Neuronal stem cell (in vitro differentiated cells): Measurements from ENCODE around the gene SYCP3.

Source experiments
- DNase-seq: peaks from one replicate; pipeline ENCODE4 v3.0.0-alpha.2; 2013; ENCODE audit warnings: low spot score
- H2AFZ ChIP-seq: one replicate; pipeline ENCODE4 v1.6.1; 2013; ENCODE audit warnings: mild to moderate bottlenecking, low read length, inconsistent platforms
- H2AK5ac ChIP-seq: 2 replicates; pipeline ENCODE4 v1.6.1; 2013; ENCODE audit warnings: low read depth, mild to moderate bottlenecking, inconsistent platforms, low read length, moderate library complexity, mixed read lengths
- H2BK120ac ChIP-seq: 2 replicates; pipeline ENCODE4 v1.6.1; 2013; ENCODE audit warnings: low read depth, mild to moderate bottlenecking, inconsistent platforms, low read length, moderate library complexity, mixed read lengths
- H2BK12ac ChIP-seq: one replicate; pipeline ENCODE4 v1.6.1; 2013; ENCODE audit warnings: low read length, inconsistent platforms
- H2BK15ac ChIP-seq: 2 replicates; pipeline ENCODE4 v1.6.1; 2013; ENCODE audit warnings: mild to moderate bottlenecking, low read length, inconsistent platforms, mixed read lengths
- H2BK5ac ChIP-seq: one replicate; pipeline ENCODE4 v1.6.1; 2013; ENCODE audit warnings: inconsistent platforms, mild to moderate bottlenecking, low read length, moderate library complexity
- H3K14ac ChIP-seq: one replicate; pipeline ENCODE4 v1.6.1; 2013; ENCODE audit warnings: low read length, inconsistent platforms
- H3K18ac ChIP-seq: 2 replicates; pipeline ENCODE4 v1.6.1; 2013; ENCODE audit warnings: low read length, inconsistent platforms
- H3K23ac ChIP-seq: 2 replicates; pipeline ENCODE4 v1.6.1; 2013; ENCODE audit warnings: low read depth, mild to moderate bottlenecking, mixed read lengths, low read length, inconsistent platforms; ENCODE audit not compliant: poor library complexity
- H3K27ac ChIP-seq: replicated peaks from 3 replicates; pipeline ENCODE4 v1.5.1; 2013; ENCODE audit warnings: low read length, inconsistent platforms
- H3K27me3 ChIP-seq, 3 experiments: 2 replicates each; pipeline ENCODE4 v1.6.1; 2013; ENCODE audit warnings: low read length in 3 of 3, mild to moderate bottlenecking in 2 of 3, inconsistent platforms in 1 of 3, low read depth in 1 of 3, mixed read lengths in 1 of 3, moderate library complexity in 1 of 3; ENCODE audit not compliant: control insufficient read depth in 3 of 3, insufficient read depth in 3 of 3
- H3K36me3 ChIP-seq, 2 donors: replicated peaks in 1 of 2; 2 replicates each; pipeline ENCODE4 v1.6.1; 2013; ENCODE audit warnings: low read length in 2 of 2; ENCODE audit not compliant: control insufficient read depth in 2 of 2, insufficient read depth in 2 of 2
- H3K4ac ChIP-seq: 2 replicates; pipeline ENCODE4 v1.6.1; 2013; ENCODE audit warnings: inconsistent platforms, mild to moderate bottlenecking, low read length, moderate library complexity
- H3K4me1 ChIP-seq, 2 donors: 1 replicate in 1 of 2; 2 replicates in 1 of 2; pipeline ENCODE4 v1.6.1; 2013; ENCODE audit warnings: low read length in 2 of 2, low read depth in 1 of 2; ENCODE audit not compliant: control insufficient read depth in 2 of 2, insufficient read depth in 1 of 2
- H3K4me2 ChIP-seq: one replicate; pipeline ENCODE4 v1.6.1; 2013; ENCODE audit warnings: mild to moderate bottlenecking, low read length, inconsistent platforms; ENCODE audit not compliant: insufficient read depth, poor library complexity, severe bottlenecking
- H3K4me3 ChIP-seq, 2 donors: 2 replicates each; pipeline ENCODE4 v1.5.1; 2013; ENCODE audit warnings: low read length in 2 of 2, mild to moderate bottlenecking in 2 of 2, inconsistent platforms in 1 of 2, moderate library complexity in 1 of 2
- H3K79me1 ChIP-seq: one replicate; pipeline ENCODE4 v1.6.1; 2013; ENCODE audit warnings: low read depth, mild to moderate bottlenecking, inconsistent platforms, low read length, moderate library complexity
- H3K9ac ChIP-seq: one replicate; pipeline ENCODE4 v1.6.1; 2013; ENCODE audit warnings: mild to moderate bottlenecking, low read depth, low read length, inconsistent platforms; ENCODE audit not compliant: poor library complexity
- H3K9me3 ChIP-seq, 2 donors: replicated peaks in 1 of 2; 2 replicates each; pipeline versions ENCODE3 to v1.6.1; 2013; ENCODE audit warnings: low read length in 2 of 2, mild to moderate bottlenecking in 2 of 2, inconsistent platforms in 1 of 2, low read depth in 1 of 2, mixed read lengths in 1 of 2, moderate library complexity in 1 of 2; ENCODE audit not compliant: control insufficient read depth in 2 of 2, insufficient read depth in 1 of 2
- H4K8ac ChIP-seq: one replicate; pipeline ENCODE4 v1.6.1; 2013; ENCODE audit warnings: low read depth, mild to moderate bottlenecking, inconsistent platforms, low read length, moderate library complexity
- H4K91ac ChIP-seq: one replicate; pipeline ENCODE4 v1.6.1; 2013; ENCODE audit warnings: low read length, low read depth, mild to moderate bottlenecking, inconsistent platforms; ENCODE audit not compliant: poor library complexity
- WGBS, 2 donors: extraction: QIAGEN DNeasy Blood & Tissue Kit; methylation state at CpG; one replicate each; pipeline ENCODE4 v1.1.7; 2013; ENCODE audit warnings: missing lambda C conversion rate in 2 of 2, mixed read lengths in 1 of 2; ENCODE audit not compliant: insufficient read length in 2 of 2, insufficient replicate concordance in 1 of 2; ENCODE audit errors: extremely low coverage in 2 of 2; 5-methylcytosine and 5-hydroxymethylcytosine counted together

The SYCP3 gene

GRCh38 chr12:101746196-101746595, 6.9 kb upstream of the SYCP3 start:
- Histone ChIP-seq H2BK12ac (no peak overlapping the region), H3K4me2 (no peak overlapping the region), H2BK5ac (no peak overlapping the region), H3K18ac (no peak overlapping the region), H3K36me3 (peaks cover 1 to 27% of the 10 kb centered on the region in 2 donors), H3K27ac (no peak overlapping the region), H3K4ac (no peak overlapping the region), H3K27me3 (peaks cover 0 to 1% (median 0%) of the 10 kb centered on the region in 3 experiments), H2BK15ac (no peak overlapping the region), H3K14ac (no peak overlapping the region), H3K9me3 (no peaks in the 10 kb centered on the region), H3K4me3 (no peak overlapping the region), H4K8ac (no peak overlapping the region), H2AFZ (no peak overlapping the region), H3K4me1 (no peaks in the 10 kb centered on the region), H2BK120ac (no peak overlapping the region), H2AK5ac (no peak overlapping the region), H3K23ac (no peak overlapping the region), H3K9ac (no peak overlapping the region), H3K79me1 (no peaks in the 10 kb centered on the region), H4K91ac (no peak overlapping the region)
- no peak for DNase-seq
- WGBS, 2 donors = no CpG with 5 or more reads among the region's 1 CpG

- Histone ChIP-seq H3K4ac (no peak overlapping the region), H4K91ac (no peak overlapping the region), H3K36me3 (peaks cover 1 to 25% of the 10 kb centered on the region in 2 donors), H4K8ac (no peak overlapping the region), H3K4me1 (no peaks in the 10 kb centered on the region), H3K9me3 (no peaks in the 10 kb centered on the region), H2BK12ac (no peak overlapping the region), H3K9ac (no peak overlapping the region), H3K4me3 (no peak overlapping the region), H3K23ac (no peak overlapping the region), H3K79me1 (no peaks in the 10 kb centered on the region), H2AK5ac (no peak overlapping the region), H3K18ac (no peak overlapping the region), H2BK5ac (no peak overlapping the region), H3K14ac (no peak overlapping the region), H3K4me2 (no peak overlapping the region), H3K27ac (no peak overlapping the region), H3K27me3 (peaks cover 0 to 1% (median 0%) of the 10 kb centered on the region in 3 experiments), H2AFZ (no peak overlapping the region), H2BK15ac (no peak overlapping the region), H2BK120ac (no peak overlapping the region)
- no peak for DNase-seq
- WGBS, 2 donors = no CpG with 5 or more reads among the region's 3 CpGs
Measured at GRCh38 chr12:101745481-101745880, 6.2 kb upstream of the SYCP3 start.

DNA sequence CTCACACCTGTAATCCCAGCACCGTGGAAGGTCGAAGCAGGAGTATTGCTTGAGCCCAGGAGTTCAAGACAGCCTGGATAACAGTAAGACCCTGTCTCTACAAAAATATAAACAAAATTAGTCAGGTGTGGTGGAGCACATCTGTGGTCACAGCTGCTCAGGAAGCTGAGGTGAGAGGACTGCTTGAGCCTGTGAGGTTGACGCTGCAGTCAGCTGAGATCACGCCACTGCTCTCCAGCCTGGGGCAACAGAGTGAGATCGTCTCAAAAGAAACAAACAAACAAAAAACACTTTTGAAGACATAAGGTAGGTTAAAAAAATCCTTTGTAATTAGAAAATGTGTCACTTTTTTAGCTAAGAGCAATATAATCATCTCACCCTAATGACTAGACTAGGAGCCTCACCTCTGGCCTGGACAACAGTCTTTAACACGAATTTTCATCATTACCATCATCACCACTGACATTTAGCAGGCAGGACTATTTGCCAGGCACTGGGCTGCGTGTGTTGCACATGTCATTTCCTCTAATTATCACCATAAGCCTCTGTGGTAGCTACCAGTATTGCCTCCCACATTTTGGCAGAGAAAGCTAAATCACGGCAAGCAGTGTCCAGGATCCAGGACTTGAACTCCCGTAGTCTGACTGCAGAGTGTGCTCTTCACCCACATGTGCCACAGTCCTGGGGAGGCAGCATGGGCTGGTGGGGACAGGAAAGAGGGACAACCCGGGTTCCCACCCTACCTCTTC, 4.6 kb upstream of the SYCP3 start:
- Histone ChIP-seq H3K14ac (no peak overlapping the region), H2BK120ac (no peak overlapping the region), H3K27me3 (no peaks in the 10 kb centered on the region), H3K4ac (no peak overlapping the region), H2AK5ac (no peak overlapping the region), H3K9ac (no peak overlapping the region), H3K79me1 (no peaks in the 10 kb centered on the region), H3K9me3 (peaks cover 0 to 1% of the 10 kb centered on the region in 2 donors), H3K36me3 (peaks cover 1 to 18% of the 10 kb centered on the region in 2 donors), H2BK15ac (no peak overlapping the region), H3K27ac (no peak overlapping the region), H2AFZ (no peak overlapping the region), H3K18ac (no peak overlapping the region), H2BK12ac (no peak overlapping the region), H3K4me3 (no peak overlapping the region), H4K8ac (no peak overlapping the region), H3K4me1 (no peaks in the 10 kb centered on the region), H4K91ac (no peak overlapping the region), H3K23ac (no peak overlapping the region), H2BK5ac (no peak overlapping the region), H3K4me2 (no peak overlapping the region)
- no peak for DNase-seq
- WGBS, 2 donors = no CpG with 5 or more reads among the region's 10 CpGs

GRCh38 chr12:101743242-101743641, 4.0 kb upstream of the SYCP3 start:
- Histone ChIP-seq H4K8ac (no peak overlapping the region), H3K4me3 (no peak overlapping the region), H2BK5ac (no peak overlapping the region), H3K9me3 (peaks cover 0 to 1% of the 10 kb centered on the region in 2 donors), H3K9ac (no peak overlapping the region), H3K27me3 (no peaks in the 10 kb centered on the region), H3K18ac (no peak overlapping the region), H2AK5ac (no peak overlapping the region), H3K4me2 (no peak overlapping the region), H3K36me3 (peaks cover 1 to 15% of the 10 kb centered on the region in 2 donors), H3K79me1 (no peaks in the 10 kb centered on the region), H2BK12ac (no peak overlapping the region), H4K91ac (no peak overlapping the region), H3K14ac (no peak overlapping the region), H3K4me1 (no peaks in the 10 kb centered on the region), H2BK15ac (no peak overlapping the region), H3K27ac (no peak overlapping the region), H3K23ac (no peak overlapping the region), H3K4ac (no peak overlapping the region), H2AFZ (no peak overlapping the region), H2BK120ac (no peak overlapping the region)
- WGBS, 2 donors = no CpG with 5 or more reads among the region's 1 CpG
- DNase-seq = no peak
